WERI-Rb-1 (cell line): Measurements from ENCODE around the gene SLX9.
"Not testable (repeated sequence)": the region's sequence is repeated elsewhere in the genome, so short reads cannot be mapped to it uniquely, and the experiment has no call there.

Experiments
- DNase-seq: peaks from one replicate; pipeline ENCODE4 v3.0.0-alpha.2; 2020
- H3K27ac ChIP-seq: fragments of 250-450 bp; sonication (Bioruptor Pico); 2 replicates; pipeline ENCODE4 v1.5.1; 2020; ENCODE audit warnings: mild to moderate bottlenecking, moderate library complexity
- H3K27me3 ChIP-seq: fragments of 250-450 bp; sonication (Bioruptor Pico); 2 replicates; pipeline ENCODE4 v1.5.1; 2021; ENCODE audit warnings: mild to moderate bottlenecking, low read depth, moderate library complexity; ENCODE audit not compliant: insufficient read depth, severe bottlenecking
- H3K36me3 ChIP-seq: fragments of 250-450 bp; sonication (Bioruptor Pico); 2 replicates; pipeline ENCODE4 v1.5.1; 2020; ENCODE audit warnings: mild to moderate bottlenecking, moderate library complexity
- H3K4me3 ChIP-seq: 2 replicates; pipeline ENCODE4 v1.5.1; 2011; ENCODE audit warnings: low read depth, mild to moderate bottlenecking, control low read depth, low read length
- H3K9me3 ChIP-seq: fragments of 250-450 bp; sonication (Bioruptor Pico); 2 replicates; pipeline ENCODE4 v1.5.1; 2021; ENCODE audit warnings: mild to moderate bottlenecking, moderate library complexity; ENCODE audit not compliant: severe bottlenecking
- CTCF ChIP-seq: IDR thresholded peaks from 2 replicates; pipeline ENCODE4 v1.5.1; 2011; ENCODE audit warnings: low read depth, mild to moderate bottlenecking, control low read depth, inconsistent platforms, low read length

The SLX9 gene

GRCh38 chr21:44972821-44973220 is 33.0 kb downstream of the SLX9 start:
- Histone ChIP-seq H3K4me3 (no peak overlapping the region), H3K36me3 (peaks cover 56% of the 10 kb centered on the region), H3K9me3 (no peaks in the 10 kb centered on the region), H3K27me3 (no peaks in the 10 kb centered on the region), H3K27ac (no peak overlapping the region)
- DNase-seq, result no peak
- TF ChIP-seq CTCF, result no peak

DNA sequence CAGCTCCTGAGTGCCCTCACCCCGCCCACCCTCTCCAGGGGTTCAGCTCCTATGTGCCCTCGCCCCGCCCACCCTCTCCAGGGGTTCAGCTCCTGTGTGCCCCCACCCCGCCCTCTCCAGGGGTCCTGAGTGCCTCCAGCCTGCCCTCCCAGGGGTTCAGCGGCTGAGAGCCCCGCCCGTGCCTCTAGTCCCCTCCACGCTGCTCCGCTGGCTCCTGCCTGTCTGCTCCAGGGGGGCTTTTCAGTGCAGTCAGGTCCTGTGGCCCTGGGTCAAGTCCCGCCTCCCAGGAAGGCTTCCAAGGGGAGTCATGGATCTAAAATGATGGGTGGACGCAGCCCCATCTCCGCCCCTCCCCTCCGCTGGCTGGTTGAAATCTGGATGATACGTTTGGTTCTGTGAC is 33.8 kb downstream of the SLX9 start:
- DNase-seq, result no peak
- Histone ChIP-seq H3K4me3 (no peak overlapping the region), H3K27ac (no peak overlapping the region), H3K9me3 (no peaks in the 10 kb centered on the region), H3K27me3 (no peaks in the 10 kb centered on the region), H3K36me3 (peaks cover 49% of the 10 kb centered on the region)
- no peak for TF ChIP-seq CTCF

GRCh38 chr21:44974676-44975075 is 34.8 kb downstream of the SLX9 start:
- no peak for DNase-seq
- no peaks in the 10 kb centered on the region for H3K27me3 ChIP-seq
- H3K27ac ChIP-seq, result no peak overlapping the region
- TF ChIP-seq CTCF, result no peak
- no peaks in the 10 kb centered on the region for H3K9me3 ChIP-seq
- H3K36me3 ChIP-seq, result peaks cover 39% of the 10 kb centered on the region
- no peak overlapping the region for H3K4me3 ChIP-seq

- H3K36me3 ChIP-seq, result peaks cover 37% of the 10 kb centered on the region
- no peaks in the 10 kb centered on the region for H3K27me3 ChIP-seq
- DNase-seq, result no peak
- H3K9me3 ChIP-seq, result no peaks in the 10 kb centered on the region
- peak overlapping the region; percentile 26 for H3K27ac ChIP-seq
- H3K4me3 ChIP-seq, result no peak overlapping the region
- TF ChIP-seq CTCF, result no peak
Observed at GRCh38 chr21:44975720-44976555, 36.1 kb downstream of the SLX9 start.

DNA sequence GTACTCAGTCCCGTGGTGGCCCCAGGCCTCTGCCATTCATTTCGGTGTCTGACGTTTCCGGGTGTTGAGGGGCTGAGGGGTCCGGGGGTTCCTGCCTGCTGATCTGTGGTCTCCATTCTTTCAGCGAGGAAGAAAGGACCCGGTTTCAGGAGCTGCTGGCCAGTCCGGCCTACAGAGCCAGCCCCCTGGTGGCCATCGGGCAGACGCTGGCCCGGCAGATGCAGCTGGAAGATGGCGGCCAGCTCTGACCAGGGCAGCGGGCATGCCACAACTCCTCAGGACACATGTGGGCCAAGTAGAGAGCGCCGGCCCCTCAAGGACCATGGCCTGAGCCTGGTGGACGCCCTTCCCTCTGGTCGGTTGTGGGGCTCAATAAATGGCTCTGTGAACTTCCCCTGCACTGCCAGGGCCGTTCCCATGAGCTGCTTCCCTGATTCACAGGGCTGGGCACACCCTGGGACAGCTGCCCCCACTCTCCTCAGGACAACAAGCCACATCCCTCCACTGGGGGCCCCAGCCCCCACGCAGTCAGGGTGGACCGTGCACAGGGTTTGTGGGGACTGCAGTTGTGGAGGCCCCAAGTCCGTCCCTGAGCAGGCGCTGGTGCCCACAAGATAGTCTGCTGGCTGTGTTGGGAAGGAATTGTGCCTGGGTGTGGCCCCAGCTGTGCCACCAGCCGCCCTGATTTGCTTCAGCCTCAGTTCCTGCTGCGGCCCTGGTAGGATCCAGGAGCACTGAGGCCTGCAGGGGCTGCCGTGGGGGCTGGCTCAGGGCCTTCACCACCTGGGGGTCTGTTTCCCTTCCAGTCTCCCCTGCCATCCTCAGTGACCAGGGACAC is 36.9 kb downstream of the SLX9 start:
- TF ChIP-seq CTCF, result peak; percentile 31
- H3K27me3 ChIP-seq, H3K9me3 ChIP-seq, H3K4me3 ChIP-seq, DNase-seq: not testable (repeated sequence)
- peak overlapping the region; percentile 26 for H3K27ac ChIP-seq
- H3K36me3 ChIP-seq, result peaks cover 37% of the 10 kb centered on the region
